SH-SY5Y (cell line): ENCODE results near the gene MTG2.

ENCODE experiments used
- GATA2 ChIP-seq: IDR thresholded peaks from 2 replicates; pipeline ENCODE4 v1.6.1; 2011; ENCODE audit warnings: mild to moderate bottlenecking, low read depth, low read length
- GATA3 ChIP-seq: IDR thresholded peaks from 2 replicates; pipeline ENCODE4 v1.6.1; 2011; ENCODE audit warnings: low read depth, mild to moderate bottlenecking, low read length, moderate library complexity

MTG2 gene

GRCh38 chr20:62209850-62210495 lies 27.1 kb downstream of the MTG2 start:
- TF ChIP-seq GATA3, result no peak
- no peak for TF ChIP-seq GATA2

GRCh38 chr20:62210496-62210855 lies 27.6 kb downstream of the MTG2 start:
- no peak for TF ChIP-seq GATA3

GRCh38 chr20:62211216-62211615 lies 28.4 kb downstream of the MTG2 start:
- no peak for TF ChIP-seq GATA3
- no peak for TF ChIP-seq GATA2

- TF ChIP-seq GATA2, result no peak
These were observed 29.0 kb downstream of the MTG2 start for GRCh38 chr20:62211769-62212288.

- no peak for TF ChIP-seq GATA2
- TF ChIP-seq GATA3, result no peak
These were observed 29.5 kb downstream of the MTG2 start for GRCh38 chr20:62212299-62212698.

GRCh38 chr20:62214067-62214466 lies 31.2 kb downstream of the MTG2 start:
- TF ChIP-seq GATA3 (no peak), GATA2 (no peak)

GRCh38 chr20:62215020-62215990 lies 32.5 kb downstream of the MTG2 start:
- TF ChIP-seq GATA3 (no peak), GATA2 (no peak)

- TF ChIP-seq GATA2, result no peak
- TF ChIP-seq GATA3, result no peak
These were observed 33.3 kb downstream of the MTG2 start for GRCh38 chr20:62215991-62216635.

- TF ChIP-seq GATA3 (no peak), GATA2 (no peak)
These were observed 34.1 kb downstream of the MTG2 start for GRCh38 chr20:62216636-62217566.

- TF ChIP-seq GATA2 (no peak), GATA3 (no peak)
These were observed 35.3 kb downstream of the MTG2 start for GRCh38 chr20:62217913-62218773.

- no peak for TF ChIP-seq GATA3
- no peak for TF ChIP-seq GATA2
These were observed 36.5 kb downstream of the MTG2 start for GRCh38 chr20:62219101-62219991.

GRCh38 chr20:62219992-62220665 lies 37.3 kb downstream of the MTG2 start, which contains the start of gene HRH3:
HRH3 (minus strand) TSS chr20:62220278; CDS start chr20:62219970, 308 bp downstream.
- TF ChIP-seq GATA3 (no peak), GATA2 (no peak)
